Right ventricle myocardium superior (tissue), 1 donor: ENCODE results near the gene CD58. TPM values are rescaled to one million over a fixed set of nuclear protein-coding genes. Genes with fewer than 3 reads are reported as not detected.

ENCODE experiments used
- ATAC-seq: fragments of 200-7000 bp; cut with Tn5 transposase; one replicate; pipeline ENCODE4 v1.9.1; 2020; ENCODE audit warnings: mild to moderate bottlenecking; ENCODE audit not compliant: poor library complexity
- DNase-seq: peaks from one replicate; pipeline ENCODE4 v3.0.0-alpha.2; 2020
- intact Hi-C: fragments of 100-400 bp; cut with DNase I; formaldehyde crosslinking; loops from one replicate; pipeline ENCODE4 v1.11.2; 2022
- microRNA-seq: library from miRNA; unstranded; fragments of <30 nt; microRNA quantifications from one replicate; pipeline ENCODE4 v1.2.0, GENCODE V29; 2020
- total RNA-seq: library from RNA; stranded (reverse); fragmentation: NEBNext Ultra II Directional; extraction: Animal tissue kit (Norgen Biotek cat#: 25700); gene quantifications from one replicate; pipeline ENCODE4 v1.2.1, GENCODE V29; 2021
- donor health status: DM: no; HTN: yes; CAD: no; lungs with severe emphysema.

CD58 gene
- total RNA-seq, 1 donor from 2014 or later: 31.3 TPM

- intact Hi-C loops: no loop called here
- ATAC-seq: no peak
- no peak for DNase-seq
These were observed 104.8 kb downstream of the CD58 start for GRCh38 chr1:116465845-116466685.

- no peak for ATAC-seq
- intact Hi-C loops: no loop called here
- no peak for DNase-seq
These were observed 105.4 kb downstream of the CD58 start for GRCh38 chr1:116465477-116465844.

Small RNA genes within 50 kb of the gene (microRNA-seq; reads per million reads assigned to microRNA genes)
- gene MIR548AC: not detected

Other genes with a start within 250 kb of the CD58 start
- 255 TPM for gene ATP1A1, start 197.8 kb downstream of the CD58 start, total RNA-seq
- gene IGSF3, start 96.7 kb upstream of the CD58 start, total RNA-seq: 17.5 TPM
- gene CD2, start 183.4 kb upstream of the CD58 start, total RNA-seq: 0.51 TPM